Iris pigment epithelial cell (primary cell): ENCODE results near the gene AUTS2.
A peak's percentile ranks its signal among the peaks of the same experiment; 100 is the strongest.
"Not testable (repeated sequence)": the region's sequence is repeated elsewhere in the genome, so short reads cannot be mapped to it uniquely, and the experiment has no call there.

Experiments used
- DNase-seq: peaks from one replicate; pipeline ENCODE4 v3.0.0-alpha.2; 2011; ENCODE audit warnings: low read depth

AUTS2 gene

GRCh38 chr7:70721500-70721899 lies 1123.2 kb downstream of the AUTS2 start:
- DNase-seq, result no peak

DNA sequence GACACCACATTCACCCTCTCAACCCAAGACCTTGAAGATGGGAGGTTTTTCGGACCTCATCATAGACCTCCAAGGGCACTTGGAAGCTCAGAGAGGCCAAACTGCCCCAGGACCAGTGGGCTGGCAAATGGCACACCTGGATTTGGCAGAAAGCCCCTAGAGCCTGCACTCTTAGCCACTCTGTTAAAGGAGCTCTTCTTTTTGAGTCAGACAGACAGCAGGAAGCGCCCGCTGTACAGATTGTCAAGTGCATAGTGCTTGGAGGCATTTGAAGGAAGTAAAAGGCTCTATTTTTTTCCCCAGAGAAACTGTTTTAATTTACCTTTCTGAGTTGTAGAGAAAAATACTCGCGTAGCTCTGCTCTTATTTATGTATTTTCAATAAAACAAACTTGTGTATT lies 1125.1 kb downstream of the AUTS2 start:
- DNase-seq, result no peak

GRCh38 chr7:70725448-70725847 lies 1127.2 kb downstream of the AUTS2 start:
- DNase-seq, result no peak

GRCh38 chr7:70726294-70726693 lies 1128.0 kb downstream of the AUTS2 start:
- no peak for DNase-seq

DNA sequence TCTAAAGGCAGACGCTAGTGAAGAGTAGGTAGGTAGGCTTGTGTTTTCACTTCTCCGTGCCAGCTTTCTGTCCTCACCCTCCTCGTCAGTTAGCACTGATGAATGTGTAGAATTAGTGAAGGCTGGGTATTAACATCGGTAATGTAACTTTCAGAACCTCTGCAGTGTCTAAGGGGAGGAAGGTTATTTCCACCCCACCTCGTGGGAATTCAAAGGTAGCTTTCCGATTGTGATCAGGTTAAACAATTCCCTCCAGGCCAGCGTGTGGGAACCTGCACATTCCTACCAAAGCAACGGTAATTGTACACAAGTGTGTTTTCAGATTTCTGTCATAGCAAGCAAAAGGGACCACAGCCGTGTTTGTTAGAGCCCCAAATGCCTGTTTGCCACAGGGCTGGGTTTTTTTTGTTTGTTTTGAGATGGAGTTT lies 1128.7 kb downstream of the AUTS2 start:
- no peak for DNase-seq

DNA sequence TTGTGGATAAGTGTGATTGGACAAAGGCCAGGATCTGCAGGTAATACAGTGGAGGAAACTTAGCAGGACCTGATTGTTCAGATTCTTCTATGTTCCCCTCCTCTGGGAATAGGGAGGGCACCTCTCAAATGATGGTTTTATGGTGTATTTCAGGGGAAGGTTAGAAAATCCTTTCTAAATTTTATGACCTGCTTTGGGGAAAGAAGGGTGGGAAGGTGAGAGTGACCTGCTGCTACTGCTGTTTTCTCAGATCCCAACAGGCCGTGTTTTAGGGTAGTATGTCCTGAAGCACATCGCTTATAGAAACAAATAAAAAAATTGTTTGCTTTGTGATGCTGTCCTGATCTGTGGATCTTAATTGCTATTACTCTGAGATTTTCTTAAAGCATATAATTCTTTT lies 1129.6 kb downstream of the AUTS2 start:
- DNase-seq, result no peak

DNA sequence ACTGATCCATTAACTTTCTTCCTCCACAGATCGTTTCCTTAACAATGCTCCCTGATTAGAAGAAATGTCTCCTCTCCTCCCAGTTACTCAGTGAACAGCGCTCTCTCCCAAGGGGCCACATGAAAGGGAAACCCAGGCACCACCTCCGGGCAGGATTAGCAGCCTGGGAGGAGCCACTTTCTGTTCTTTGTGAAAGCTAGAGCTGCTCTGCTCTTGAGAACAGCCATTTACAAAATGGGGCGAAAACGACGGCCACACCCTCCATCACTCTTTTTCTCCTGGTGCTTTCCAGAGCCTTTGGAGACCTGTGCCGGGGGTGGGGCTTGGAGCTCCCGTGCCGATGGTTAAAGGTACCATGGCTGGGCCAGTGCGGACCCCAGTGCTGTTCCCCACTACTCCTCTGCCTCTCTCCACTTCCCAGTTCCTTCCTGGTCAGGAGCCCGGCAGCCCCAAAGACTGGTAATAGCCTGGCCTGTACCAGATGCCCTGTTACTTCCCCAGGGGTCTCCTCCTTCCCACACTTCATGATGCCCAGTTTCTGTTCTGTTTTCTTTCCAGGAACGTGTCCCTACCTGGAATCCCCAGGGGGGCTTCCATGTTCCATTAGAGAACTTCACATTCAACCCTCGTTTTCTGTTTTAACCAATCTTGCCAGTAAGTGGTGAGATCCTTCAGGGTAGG lies 1130.7 kb downstream of the AUTS2 start:
- peak; percentile 35 for DNase-seq

- not testable (repeated sequence) for DNase-seq
Observed at GRCh38 chr7:70729553-70730157, 1131.4 kb downstream of the AUTS2 start.

- DNase-seq, result no peak
Observed at GRCh38 chr7:70730451-70731110, 1132.3 kb downstream of the AUTS2 start.

GRCh38 chr7:70733090-70733489 lies 1134.8 kb downstream of the AUTS2 start:
- peak; percentile 20 for DNase-seq

- no peak for DNase-seq
Observed at GRCh38 chr7:70734411-70734810, 1136.1 kb downstream of the AUTS2 start.

DNA sequence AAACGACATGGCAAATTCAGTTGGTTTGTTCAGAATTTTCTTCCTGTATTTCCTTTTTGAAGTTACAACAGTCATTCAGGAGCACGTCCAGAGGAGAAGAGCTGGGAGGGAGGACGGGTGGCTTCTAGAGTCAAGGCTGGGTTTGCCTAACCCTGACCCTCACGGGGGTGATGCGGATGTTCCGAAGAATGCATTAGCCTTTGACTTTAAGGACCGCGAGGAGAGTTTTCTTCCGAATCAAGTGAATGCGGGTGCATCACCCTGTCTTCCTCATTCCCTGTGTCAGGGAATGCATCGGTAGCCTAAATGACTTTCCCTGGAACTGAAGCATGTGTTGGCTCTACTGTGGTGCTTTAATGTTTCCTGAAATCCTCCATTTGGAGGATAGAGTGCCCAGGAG lies 1137.0 kb downstream of the AUTS2 start:
- DNase-seq, result no peak

DNA sequence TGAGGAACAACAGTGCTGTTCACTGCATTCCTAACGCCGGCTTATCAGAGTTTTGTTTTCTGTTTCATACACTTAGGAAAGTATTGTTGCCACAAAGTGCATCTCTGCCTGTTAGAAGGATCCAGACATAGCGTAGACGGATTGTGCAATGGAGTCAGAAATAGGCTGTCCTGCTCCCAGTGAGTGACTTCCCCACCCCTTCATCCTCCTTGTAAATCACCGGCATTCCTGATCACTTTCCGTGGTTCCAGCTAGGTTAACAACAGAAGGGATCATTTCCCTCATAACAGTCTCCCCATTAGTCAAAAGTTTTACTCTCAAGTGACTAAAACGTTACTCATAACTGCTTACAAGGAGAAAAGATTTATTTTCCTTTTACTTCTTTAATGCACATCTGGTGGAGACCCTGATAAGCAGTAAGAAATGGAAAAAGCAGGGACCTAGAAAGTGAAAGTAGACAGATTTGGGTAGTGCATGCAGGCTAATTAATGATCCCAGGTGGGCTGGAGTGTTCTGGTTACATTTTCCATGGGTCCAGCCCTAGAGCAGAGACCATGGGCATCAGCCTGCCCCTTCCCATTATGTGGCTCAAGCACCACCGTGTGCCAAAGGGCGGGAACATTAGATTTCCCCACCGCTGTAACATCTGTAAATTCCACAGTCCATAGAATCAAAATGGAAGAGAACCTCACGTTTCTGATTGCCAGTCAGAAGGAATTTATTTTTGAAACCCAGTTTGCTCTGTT lies 1138.6 kb downstream of the AUTS2 start:
- DNase-seq, result peak; percentile 78

DNA sequence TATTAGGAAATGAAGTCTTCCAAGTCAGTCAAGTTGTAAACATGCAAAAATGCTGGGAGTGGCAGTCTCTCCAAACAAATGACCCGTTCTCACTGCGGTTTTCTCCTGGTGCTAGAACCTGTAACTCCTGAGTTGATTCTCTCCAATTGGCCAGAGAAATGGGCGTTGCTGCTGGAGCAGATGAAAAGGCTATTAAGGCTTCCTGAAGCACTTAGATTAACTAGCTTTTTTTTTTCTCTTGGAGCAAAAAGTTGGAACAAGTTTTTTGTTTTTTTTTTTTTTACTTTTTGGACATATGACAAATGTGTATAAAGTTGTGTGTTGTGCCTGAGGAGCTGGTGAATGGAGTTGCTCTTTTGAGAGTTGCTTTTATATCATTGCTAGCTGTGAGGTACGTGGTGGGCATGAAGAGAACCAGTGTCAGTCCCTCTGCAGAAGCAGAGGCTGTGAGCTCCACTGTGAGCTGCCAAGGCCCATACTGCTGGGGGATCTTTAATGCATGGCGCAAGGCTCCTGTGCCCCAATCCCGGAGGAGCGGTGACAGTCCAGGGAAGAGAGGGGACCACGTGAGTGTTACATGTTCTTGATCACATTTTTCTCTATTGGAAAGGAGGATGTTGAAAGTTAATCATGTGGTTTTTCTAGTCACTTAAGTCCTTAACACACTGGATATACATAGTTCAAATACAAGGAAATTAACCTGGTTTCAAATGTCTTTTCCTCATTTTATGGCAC lies 1140.0 kb downstream of the AUTS2 start:
- peak; percentile 55 for DNase-seq

GRCh38 chr7:70739646-70740210 lies 1141.5 kb downstream of the AUTS2 start:
- DNase-seq, result no peak

GRCh38 chr7:70741666-70742065 lies 1143.4 kb downstream of the AUTS2 start:
- DNase-seq, result no peak

- no peak for DNase-seq
Observed at GRCh38 chr7:70743531-70744325, 1145.5 kb downstream of the AUTS2 start.

DNA sequence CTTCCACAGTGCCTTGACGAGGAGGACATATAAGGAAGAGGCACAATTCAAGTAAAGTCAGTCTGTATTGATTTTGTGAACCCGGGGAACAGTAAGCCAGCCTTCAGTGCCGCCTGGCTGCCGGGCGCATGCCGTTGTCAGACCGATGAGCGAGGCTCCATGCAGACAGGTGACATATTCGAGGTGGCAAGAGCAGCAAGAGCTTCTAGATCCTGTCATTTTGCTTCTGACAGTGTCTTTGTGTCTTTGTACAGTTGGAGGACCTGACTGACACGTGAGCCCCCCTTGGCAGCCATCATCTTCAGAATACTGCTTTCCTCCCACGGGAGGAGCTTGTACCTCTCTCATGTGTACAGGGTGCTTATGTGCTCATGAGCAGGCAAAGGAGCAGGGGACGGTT lies 1146.2 kb downstream of the AUTS2 start:
- DNase-seq, result no peak

- no peak for DNase-seq
Observed at GRCh38 chr7:70749831-70750230, 1151.6 kb downstream of the AUTS2 start.

DNA sequence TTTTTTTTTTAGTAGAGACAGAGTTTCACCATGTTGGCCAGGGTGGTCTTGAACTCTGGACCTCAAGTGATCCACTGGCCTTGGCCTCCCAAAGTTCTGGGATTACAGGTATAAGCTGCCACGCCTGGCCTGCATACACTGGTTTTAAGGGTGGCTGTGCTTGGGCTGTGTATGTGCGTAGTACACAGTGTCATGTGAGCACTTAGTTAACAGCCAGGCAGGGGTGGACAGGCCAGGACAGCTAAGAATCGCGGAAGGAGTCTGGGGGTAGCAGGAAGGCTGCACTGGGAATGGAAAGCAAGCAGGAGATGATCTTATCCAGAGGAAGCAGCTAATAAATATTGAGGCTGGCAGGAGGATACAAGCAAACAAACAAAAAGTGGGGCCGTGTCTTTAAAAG lies 1153.6 kb downstream of the AUTS2 start:
- no peak for DNase-seq

GRCh38 chr7:70752794-70753241 lies 1154.5 kb downstream of the AUTS2 start:
- DNase-seq, result peak; percentile 74
